Measurements from ENCODE around the gene SLC17A2.

- TF ChIP-seq CTCF (conservative IDR thresholded peaks at IDR 0.05) (no peak), EZH2 (IDR thresholded peaks at IDR 0.05; ENCODE audit: low read depth) (no peak)
These were observed 31.4 kb downstream of the SLC17A2 start for GRCh38 chr6:25899123-25899522.

Data from PC-9 (cell line).